GM21786 (cell line): ENCODE results near the gene ADAMTS13.

ENCODE experiments used
- ATAC-seq: cut with Tn5 transposase; IDR thresholded peaks from one replicate; pipeline ENCODE4 v1.9.1; 2021; ENCODE audit not compliant: unreplicated experiment

Gene ADAMTS13

DNA sequence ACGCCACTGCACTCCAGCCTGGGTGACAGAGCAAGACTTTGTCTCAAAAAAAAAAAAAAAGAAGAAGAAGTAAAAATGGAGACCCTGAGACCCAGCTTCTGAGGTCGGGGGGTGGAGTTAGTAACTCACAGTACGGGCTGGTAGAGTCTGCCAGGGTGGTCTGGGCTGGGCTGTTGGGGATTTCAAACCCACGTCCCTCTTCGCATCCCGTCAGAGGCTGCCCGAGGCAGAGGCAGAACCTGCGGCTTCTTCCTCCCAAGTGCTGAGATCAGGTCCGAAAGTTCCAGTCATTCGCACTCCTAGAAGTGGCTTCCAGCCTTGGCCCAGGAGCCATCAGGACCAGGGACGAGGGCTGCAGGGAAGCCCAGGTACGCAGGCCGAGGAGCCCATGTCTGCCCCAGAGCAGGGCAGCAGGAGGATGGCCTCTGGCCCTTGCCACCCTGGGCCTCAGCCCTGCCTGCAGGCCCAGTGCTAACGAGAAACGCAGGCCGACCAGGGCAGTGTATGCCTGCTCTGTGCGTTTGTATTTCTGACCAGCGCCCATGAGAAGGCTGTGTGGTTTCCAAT is 66.6 kb downstream of the ADAMTS13 start:
- ATAC-seq, result no peak

DNA sequence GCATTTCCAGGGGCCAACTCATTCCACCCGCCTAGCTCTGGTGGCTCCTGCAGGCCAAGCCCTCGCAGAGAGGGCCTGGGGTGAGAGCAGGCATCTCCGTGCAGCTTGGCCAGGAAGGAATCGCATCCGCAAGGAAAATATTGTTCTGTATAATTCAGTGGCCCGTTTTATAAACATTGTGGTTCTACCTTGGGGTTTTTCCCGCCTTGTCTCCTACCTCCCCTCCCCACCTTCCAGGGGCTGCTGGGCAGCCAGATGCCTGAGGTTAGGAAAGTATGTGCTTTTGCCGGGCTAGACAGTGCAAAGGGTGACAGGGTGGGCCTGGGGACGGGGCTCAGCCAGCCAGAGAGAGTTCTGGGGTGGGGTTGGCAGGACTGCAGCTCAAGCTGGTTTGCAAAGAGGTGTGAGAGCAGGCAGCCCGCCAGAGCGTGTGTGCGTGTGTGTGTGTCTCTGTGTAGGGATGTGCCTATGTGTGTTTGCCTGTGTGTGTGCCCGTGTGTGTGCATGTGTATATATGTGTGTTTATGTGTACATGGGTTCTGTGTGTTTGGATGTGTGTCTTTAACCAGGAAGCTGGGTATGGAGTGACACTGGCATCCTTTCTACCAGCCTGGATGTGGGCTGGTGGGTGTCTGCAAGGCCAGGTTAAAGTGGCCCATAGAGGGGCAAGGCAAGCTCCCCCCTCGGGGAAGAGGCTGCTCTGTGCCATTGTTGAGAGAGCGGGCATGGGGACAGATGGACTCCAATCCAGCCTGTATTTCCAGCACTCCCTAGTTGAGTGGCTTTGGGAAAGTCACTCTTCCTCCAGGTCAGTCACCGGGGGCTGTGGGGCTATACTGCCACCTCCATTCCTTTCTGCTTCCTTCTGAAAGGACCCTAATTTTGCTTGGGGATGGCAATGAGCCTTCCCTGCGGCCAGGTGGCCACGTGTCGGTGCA is 67.4 kb downstream of the ADAMTS13 start:
- ATAC-seq, result no peak

DNA sequence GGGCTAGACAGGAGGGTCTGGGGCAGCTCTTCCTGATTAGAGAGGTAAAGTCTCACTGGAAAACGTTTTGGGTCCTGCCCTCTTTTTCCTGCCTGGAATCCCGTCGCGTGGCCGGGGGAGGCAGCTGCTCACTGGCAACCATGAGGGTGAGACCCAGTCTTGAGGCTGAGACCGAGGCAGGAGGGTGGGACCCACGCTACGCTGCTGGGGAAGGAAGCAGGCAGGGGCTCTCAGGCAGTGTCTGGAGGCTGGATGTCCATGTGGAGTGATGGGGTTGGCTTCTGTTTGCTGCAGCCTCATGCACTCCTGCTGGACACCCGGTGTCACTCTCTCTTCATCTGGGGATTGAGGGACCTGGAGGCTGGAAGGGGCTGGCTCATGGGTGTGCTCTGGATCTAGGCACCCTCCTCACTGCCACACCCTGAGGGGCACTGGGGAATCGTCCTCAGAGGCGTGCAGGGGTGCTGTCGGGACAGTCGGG is 68.1 kb downstream of the ADAMTS13 start:
- ATAC-seq, result no peak

DNA sequence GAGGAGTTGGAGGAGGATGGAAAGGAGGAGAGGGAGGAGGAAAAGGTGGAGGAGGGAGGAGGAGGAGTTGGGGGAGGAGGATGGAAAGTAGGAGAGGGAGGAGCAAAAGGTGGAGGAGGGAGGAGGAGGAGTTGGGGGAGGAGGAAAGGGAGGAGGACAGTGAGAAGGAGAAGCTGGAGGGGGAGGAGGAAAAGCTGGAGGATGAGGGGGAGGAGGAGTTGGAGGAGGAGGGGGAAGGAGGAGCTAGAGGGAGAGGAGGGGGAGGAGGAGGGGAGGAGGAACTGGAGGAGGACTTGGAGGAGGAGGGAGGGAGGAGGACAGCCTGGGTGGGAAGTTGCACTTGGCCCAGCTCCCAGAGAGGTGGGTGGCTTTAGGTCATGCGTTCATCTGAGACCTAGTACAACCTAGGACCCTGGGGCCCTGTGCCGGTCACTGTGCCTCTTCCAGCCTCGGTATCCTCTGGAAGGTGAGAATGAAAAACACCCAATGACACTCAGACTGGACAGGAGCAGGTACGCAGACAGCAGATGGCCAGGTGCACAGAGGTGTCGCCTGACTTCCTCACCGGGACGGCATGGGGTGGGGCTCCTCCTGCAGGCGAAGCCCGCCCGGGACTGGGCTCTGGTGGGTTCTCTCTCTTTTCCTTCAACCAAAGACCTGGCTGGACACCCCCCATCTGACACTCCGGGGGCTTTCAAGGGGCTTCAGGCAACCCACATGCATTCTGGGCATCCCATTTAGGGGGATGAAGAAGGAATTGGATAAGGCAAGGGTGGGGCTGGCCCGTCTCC is 68.9 kb downstream of the ADAMTS13 start:
- ATAC-seq, result no peak

DNA sequence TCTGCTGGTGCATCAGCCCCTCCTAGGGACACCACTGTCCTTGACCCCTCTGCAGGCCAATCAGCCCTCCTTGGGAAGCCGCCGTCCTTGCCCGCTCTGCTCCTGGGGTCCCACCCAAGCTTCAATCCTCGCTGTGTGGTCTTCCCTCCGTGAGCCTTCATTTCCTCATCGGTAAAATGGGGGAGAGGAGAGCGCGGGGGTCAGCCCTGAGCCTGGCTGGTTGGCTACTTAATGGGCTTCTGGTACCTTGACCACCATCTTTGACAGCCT is 69.4 kb downstream of the ADAMTS13 start:
- no peak for ATAC-seq

GRCh38 chr9:133492061-133493021 is 70.2 kb downstream of the ADAMTS13 start:
- no peak for ATAC-seq

DNA sequence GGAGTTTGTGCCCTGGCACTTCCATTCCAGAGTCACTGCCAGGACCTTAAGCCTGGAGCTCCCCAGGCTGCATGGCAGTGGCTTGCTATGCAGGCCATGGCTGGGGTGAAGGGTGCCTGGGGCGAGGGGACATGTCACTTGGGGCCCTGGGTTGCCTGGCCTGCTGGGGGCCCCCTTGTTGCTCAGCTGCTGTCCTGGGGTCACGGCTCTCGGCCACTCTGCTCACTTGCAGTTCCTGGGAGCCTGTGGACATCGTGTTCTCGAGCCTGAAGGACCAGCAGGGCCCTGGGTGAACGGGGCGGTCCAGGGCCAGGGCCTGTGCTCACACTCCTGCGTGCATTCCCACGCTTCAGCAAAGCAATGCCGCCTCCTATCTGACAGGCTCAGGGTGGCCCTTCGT is 71.3 kb downstream of the ADAMTS13 start:
- ATAC-seq, result no peak

- no peak for ATAC-seq
Measured at GRCh38 chr9:133493845-133494540, 71.8 kb downstream of the ADAMTS13 start.

- no peak for ATAC-seq
Measured at GRCh38 chr9:133494636-133495326, 72.6 kb downstream of the ADAMTS13 start.

GRCh38 chr9:133495327-133496293 is 73.4 kb downstream of the ADAMTS13 start:
- no peak for ATAC-seq

GRCh38 chr9:133496861-133497842 is 75.0 kb downstream of the ADAMTS13 start:
- no peak for ATAC-seq

- no peak for ATAC-seq
Measured at GRCh38 chr9:133499132-133499891, 77.1 kb downstream of the ADAMTS13 start.

- no peak for ATAC-seq
Measured at GRCh38 chr9:133499892-133500270, 77.7 kb downstream of the ADAMTS13 start.

GRCh38 chr9:133502112-133502511 is 79.9 kb downstream of the ADAMTS13 start:
- ATAC-seq, result no peak

- ATAC-seq, result no peak
Measured at GRCh38 chr9:133505186-133505830, 83.1 kb downstream of the ADAMTS13 start.
